Thoracic aorta (tissue), 2 donors: ENCODE results near the gene EZH2. TPM values are rescaled to one million over a fixed set of nuclear protein-coding genes. Genes with fewer than 3 reads are reported as not detected.

Source experiments
- ATAC-seq: fragments of 150-250 bp; one replicate; pipeline ENCODE4 v1.8.0; 2017; ENCODE audit warnings: low read depth; ENCODE audit not compliant: insufficient number of reproducible peaks, low FRiP score
- DNase-seq: peaks from one replicate; pipeline ENCODE4 v3.0.0-alpha.2; 2020; ENCODE audit warnings: low spot score
- H3K27ac ChIP-seq, 2 donors: fragments of 200-600 bp; sonication (generic); 1 replicate in 1 of 2; 2 replicates in 1 of 2; pipeline ENCODE4 v1.5.1; 2016; ENCODE audit warnings: mild to moderate bottlenecking in 2 of 2, moderate library complexity in 2 of 2
- H3K27me3 ChIP-seq: fragments of 200-600 bp; sonication (generic); replicated peaks from 2 replicates; pipeline ENCODE4 v1.6.0; 2016; ENCODE audit warnings: mild to moderate bottlenecking; ENCODE audit not compliant: insufficient read depth
- H3K36me3 ChIP-seq: fragments of 200-600 bp; sonication (generic); one replicate; pipeline ENCODE4 v1.5.1; 2016
- H3K4me1 ChIP-seq, 2 donors: fragments of 200-600 bp; sonication (generic); 1 replicate in 1 of 2; 2 replicates in 1 of 2; pipeline versions ENCODE4 v1.5.1 to v1.6.0; 2016; ENCODE audit warnings: low read depth in 2 of 2, mild to moderate bottlenecking in 1 of 2; ENCODE audit not compliant: control insufficient read depth in 1 of 2
- H3K4me3 ChIP-seq: fragments of 200-600 bp; sonication (generic); 2 replicates; pipeline ENCODE4 v1.5.1; 2016; ENCODE audit warnings: mild to moderate bottlenecking
- H3K9me3 ChIP-seq: fragments of 200-600 bp; sonication (generic); 2 replicates; pipeline ENCODE4 v1.5.1; 2016
- CTCF ChIP-seq: fragments of 200-600 bp; sonication (generic); IDR thresholded peaks from one replicate; pipeline ENCODE4 v1.5.1; 2019; ENCODE audit warnings: antibody characterized with exemption
- total RNA-seq, 2 donors: library from RNA; depleted of rRNA; stranded (reverse); fragments of >200 nt; gene quantifications; one replicate each; pipeline versions ENCODE4 v1.1.0 to v1.2.3, GENCODE V29; 2016

EZH2 gene
- total RNA-seq, 2 donors from 2014 or later = 2.4 TPM; not detected in 1

- peaks cover 5% of the 10 kb centered on the region for H3K9me3 ChIP-seq
Measured at GRCh38 chr7:148863324-148863723, 20.8 kb downstream of the EZH2 start.

GRCh38 chr7:148862481-148862880, 21.6 kb downstream of the EZH2 start:
- Histone ChIP-seq H3K4me3 (no peak overlapping the region), H3K36me3 (no peaks in the 10 kb centered on the region), H3K27ac (no peak overlapping the region), H3K27me3 (no peaks in the 10 kb centered on the region), H3K9me3 (peaks cover 3% of the 10 kb centered on the region), H3K4me1 (no peaks in the 10 kb centered on the region)
- no peak for ATAC-seq
- TF ChIP-seq CTCF = no peak
- no peak for DNase-seq

More at GRCh38 chr7:148863324-148863723, 20.8 kb downstream of the EZH2 start:
- H3K36me3 ChIP-seq = no peaks in the 10 kb centered on the region
- no peak for ATAC-seq
- no peaks in the 10 kb centered on the region for H3K27me3 ChIP-seq
- TF ChIP-seq CTCF = no peak
- H3K4me1 ChIP-seq = no peaks in the 10 kb centered on the region
- H3K4me3 ChIP-seq = no peak overlapping the region
- no peak for DNase-seq
- H3K27ac ChIP-seq = no peak overlapping the region

GRCh38 chr7:148858489-148858888, 25.6 kb downstream of the EZH2 start:
- no peak for DNase-seq
- H3K27ac ChIP-seq = no peak overlapping the region
- no peak overlapping the region for H3K4me3 ChIP-seq
- ATAC-seq = no peak
- no peaks in the 10 kb centered on the region for H3K9me3 ChIP-seq
- no peaks in the 10 kb centered on the region for H3K27me3 ChIP-seq
- no peaks in the 10 kb centered on the region for H3K4me1 ChIP-seq
- TF ChIP-seq CTCF = no peak
- H3K36me3 ChIP-seq = no peaks in the 10 kb centered on the region

- Histone ChIP-seq H3K27ac (no peak overlapping the region), H3K27me3 (no peaks in the 10 kb centered on the region), H3K9me3 (no peaks in the 10 kb centered on the region), H3K4me1 (no peaks in the 10 kb centered on the region), H3K4me3 (no peak overlapping the region), H3K36me3 (no peaks in the 10 kb centered on the region)
- no peak for DNase-seq
- TF ChIP-seq CTCF = no peak
- no peak for ATAC-seq
Measured at GRCh38 chr7:148856891-148857290, 27.2 kb downstream of the EZH2 start.

- no peaks in the 10 kb centered on the region for H3K36me3 ChIP-seq
- H3K9me3 ChIP-seq = no peaks in the 10 kb centered on the region
- no peak for ATAC-seq
- H3K27ac ChIP-seq = no peak overlapping the region
- TF ChIP-seq CTCF = no peak
- no peaks in the 10 kb centered on the region for H3K27me3 ChIP-seq
- DNase-seq = no peak
- H3K4me1 ChIP-seq = no peaks in the 10 kb centered on the region
- H3K4me3 ChIP-seq = no peak overlapping the region
Measured at GRCh38 chr7:148856578-148856881, 27.6 kb downstream of the EZH2 start.
